ENCODE data around the gene MRPL55. TPM values are rescaled to one million over a fixed set of nuclear protein-coding genes. Genes with fewer than 3 reads are reported as not detected.

MRPL55 gene
- total RNA-seq, 2 donors from 2014 or later: 57.6 to 66.7 TPM

Small RNAs within 50 kb of the gene (microRNA-seq; reads per million reads assigned to microRNA genes)
- gene MIR3620 (ENCODE audit: borderline microRNAs expressed): not detected

Other genes with a start within 250 kb of the MRPL55 start
- 1 to 10 TPM; 1.2 to 1.7 TPM for gene WNT9A, start 161.4 kb downstream of the MRPL55 start, total RNA-seq
- under 1 TPM; 0.11 to 0.46 TPM for gene WNT3A, start 102.3 kb downstream of the MRPL55 start, total RNA-seq
- 100 to 1,000 TPM; 322 to 372 TPM for gene ARF1, start 26.6 kb downstream of the MRPL55 start, total RNA-seq
- gene C1orf35, start 6.0 kb downstream of the MRPL55 start, total RNA-seq: 10 to 100 TPM; 31.6 to 34.0 TPM
- gene GUK1, start 31.0 kb upstream of the MRPL55 start, total RNA-seq: 100 to 1,000 TPM; 110 to 112 TPM
- under 1 TPM; 0.53 to 0.60 TPM for gene GJC2, start 40.6 kb upstream of the MRPL55 start, total RNA-seq
- gene IBA57, start 56.5 kb upstream of the MRPL55 start, total RNA-seq: 1 to 10 TPM; 6.8 to 7.7 TPM
- 10 to 100 TPM; 53.7 to 68.9 TPM for gene OBSCN, start 98.7 kb upstream of the MRPL55 start, total RNA-seq

Data from endodermal cell (in vitro differentiated cells).